IMR-90 (cell line): ENCODE results near the gene IGSF22. TPM values are rescaled to one million over a fixed set of nuclear protein-coding genes. Genes with fewer than 3 reads are reported as not detected.

Source experiments
- ATAC-seq: fragments of 200-7000 bp; cut with Tn5 transposase; 2 replicates; pipeline ENCODE4 v1.9.1; 2020; ENCODE audit warnings: low read depth, mild to moderate bottlenecking, moderate library complexity
- BruUV-seq: library from RNA; stranded (reverse); fragments of 400-500 nt; replicated peaks from 2 replicates; lab custom pipeline; 2021; lab: Mats Ljungman, UMichigan
- CTCF ChIA-PET: fragments of 300-600 bp; formaldehyde crosslinking; extraction: SDS; loops from one replicate; lab custom pipeline; 2021; ENCODE audit warnings: antibody characterized with exemption; lab: Yijun Ruan, JAX
- POLR2A ChIA-PET: fragments of 300-600 bp; sonication (Branson Sonifier 250); formaldehyde crosslinking; loops from one replicate; lab custom pipeline; 2022; ENCODE audit warnings: antibody characterized with exemption; ENCODE audit not compliant: unreplicated experiment; lab: Charles Lee
- DNase-seq: peaks from one replicate; pipeline ENCODE4 v3.0.0; 2013
- H2AFZ ChIP-seq: replicated peaks from 2 replicates; pipeline ENCODE3; 2013; ENCODE audit warnings: low read length, mild to moderate bottlenecking; ENCODE audit not compliant: poor library complexity
- H2AK5ac ChIP-seq: 2 replicates; pipeline ENCODE4 v1.6.1; 2013; ENCODE audit warnings: low read depth, low read length, inconsistent platforms
- H2AK9ac ChIP-seq: replicated peaks from 2 replicates; pipeline ENCODE3; 2013; ENCODE audit warnings: mild to moderate bottlenecking, low read depth, low read length, moderate library complexity; ENCODE audit not compliant: poor library complexity
- H2BK120ac ChIP-seq: 2 replicates; pipeline ENCODE4 v1.6.1; 2013; ENCODE audit warnings: low read depth, low read length, inconsistent platforms
- H2BK15ac ChIP-seq: 3 replicates; pipeline ENCODE4 v1.6.1; 2013; ENCODE audit warnings: low read depth, low read length, inconsistent platforms
- H2BK20ac ChIP-seq: 2 replicates; pipeline ENCODE4 v1.6.1; 2013; ENCODE audit warnings: low read depth, mild to moderate bottlenecking, inconsistent platforms, low read length, moderate library complexity
- H2BK5ac ChIP-seq: 2 replicates; pipeline ENCODE4 v1.6.1; 2013; ENCODE audit warnings: mild to moderate bottlenecking, low read depth, low read length, inconsistent platforms; ENCODE audit not compliant: poor library complexity, severe bottlenecking
- H3K14ac ChIP-seq: replicated peaks from 2 replicates; pipeline ENCODE4 v1.6.1; 2013; ENCODE audit warnings: low read depth, low read length, inconsistent platforms
- H3K18ac ChIP-seq: 2 replicates; pipeline ENCODE4 v1.6.1; 2013; ENCODE audit warnings: low read depth, low read length, control low read depth
- H3K23ac ChIP-seq: 2 replicates; pipeline ENCODE4 v1.6.1; 2013; ENCODE audit warnings: low read depth, low read length, inconsistent platforms
- H3K27ac ChIP-seq: 2 replicates; pipeline ENCODE4 v1.5.1; 2013; ENCODE audit warnings: mild to moderate bottlenecking, control low read depth, low read length; ENCODE audit not compliant: insufficient read depth
- H3K27me3 ChIP-seq: 2 replicates; pipeline ENCODE4 v1.6.1; 2013; ENCODE audit warnings: low read length; ENCODE audit not compliant: control insufficient read depth, insufficient read depth
- H3K36me3 ChIP-seq: 2 replicates; pipeline ENCODE4 v1.6.1; 2013; ENCODE audit warnings: low read length, mixed read lengths; ENCODE audit not compliant: control insufficient read depth, insufficient read depth
- H3K4ac ChIP-seq: 2 replicates; pipeline ENCODE4 v1.6.1; 2013; ENCODE audit warnings: low read depth, low read length, inconsistent platforms
- H3K4me1 ChIP-seq: 2 replicates; pipeline ENCODE4 v1.6.1; 2013; ENCODE audit warnings: low read length, mixed read lengths; ENCODE audit not compliant: control insufficient read depth, insufficient read depth
- H3K4me2 ChIP-seq: 2 replicates; pipeline ENCODE4 v1.6.1; 2013; ENCODE audit warnings: low read depth, mild to moderate bottlenecking, control low read depth, low read length, moderate library complexity
- H3K4me3 ChIP-seq: 2 replicates; pipeline ENCODE4 v1.5.1; 2013; ENCODE audit warnings: low read depth, mild to moderate bottlenecking, control low read depth, low read length, moderate library complexity; ENCODE audit not compliant: insufficient read depth
- H3K56ac ChIP-seq: 2 replicates; pipeline ENCODE4 v1.6.1; 2013; ENCODE audit warnings: low read length, inconsistent platforms; ENCODE audit not compliant: insufficient read depth; ENCODE audit errors: extremely low read depth
- H3K79me1 ChIP-seq, 2 experiments: 2 replicates each; pipeline ENCODE4 v1.6.1; 2013; ENCODE audit warnings: low read length in 2 of 2, inconsistent platforms in 1 of 2, low read depth in 1 of 2
- H3K9ac ChIP-seq: 2 replicates; pipeline ENCODE4 v1.6.1; 2013; ENCODE audit warnings: low read depth, low read length, control low read depth
- H3K9me1 ChIP-seq: 2 replicates; pipeline ENCODE4 v1.6.1; 2013; ENCODE audit warnings: low read length, inconsistent platforms; ENCODE audit not compliant: insufficient read depth
- H3K9me3 ChIP-seq: 2 replicates; pipeline ENCODE4 v1.6.1; 2013; ENCODE audit warnings: low read length; ENCODE audit not compliant: control insufficient read depth, insufficient read depth
- H4K20me1 ChIP-seq: 2 replicates; pipeline ENCODE4 v1.6.1; 2013; ENCODE audit warnings: low read length, inconsistent platforms; ENCODE audit not compliant: insufficient read depth
- H4K5ac ChIP-seq: 2 replicates; pipeline ENCODE4 v1.6.1; 2013; ENCODE audit warnings: mild to moderate bottlenecking, low read depth, low read length, control low read depth
- H4K8ac ChIP-seq, 2 experiments: 2 replicates each; pipeline ENCODE4 v1.6.1; 2013; ENCODE audit warnings: low read depth in 2 of 2, low read length in 2 of 2, control low read depth in 1 of 2, inconsistent platforms in 1 of 2
- H4K91ac ChIP-seq: 2 replicates; pipeline ENCODE4 v1.6.1; 2013; ENCODE audit warnings: low read depth, low read length, inconsistent platforms; ENCODE audit not compliant: insufficient read depth
- FOS ChIP-seq: fragments of 150-350 bp; IDR thresholded peaks from 2 replicates; pipeline ENCODE4 v1.6.1; 2016; ENCODE audit warnings: low read depth, low read length
- RCOR1 ChIP-seq: IDR thresholded peaks from 2 replicates; pipeline ENCODE4 v1.6.1; 2012; ENCODE audit warnings: mild to moderate bottlenecking, low read length, improper control_type of control experiment; ENCODE audit not compliant: insufficient replicate concordance
- WGBS, 2 experiments: methylation state at CpG; one replicate each; pipeline versions ENCODE4 v1.1.5 to v1.1.7; 2013; ENCODE audit warnings: missing lambda C conversion rate in 2 of 2; ENCODE audit not compliant: insufficient read length in 1 of 2; ENCODE audit errors: extremely low coverage in 2 of 2; 5-methylcytosine and 5-hydroxymethylcytosine counted together
- dilution Hi-C: fragments of 300-500 bp; cut with HindIII; formaldehyde crosslinking; loops from one replicate; pipeline ENCODE4 v1.14.3; 2018; ENCODE audit warnings: low sequenced_read_pairs; ENCODE audit not compliant: unreplicated experiment
- in situ Hi-C: fragments of 300-500 bp; cut with MboI; formaldehyde crosslinking; loops from 3 replicates; pipeline ENCODE4 v1.14.3; 2019; ENCODE audit warnings: low sequenced_read_pairs, inconsistent platforms, mixed read lengths
- intact Hi-C: fragments of 100-400 bp; cut with micrococcal nuclease; formaldehyde crosslinking; loops from 2 replicates; pipeline ENCODE4 v1.10.0; 2022
- polyA plus RNA-seq, 3 experiments: library from polyadenylated mRNA; depleted of rRNA; stranded (reverse); fragments of >200 nt; gene quantifications; 2 replicates each; pipeline ENCODE4 v1.2.3, GENCODE V29; 2012; ENCODE audit warnings: low replicate concordance in 1 of 3
- total RNA-seq: library from RNA; depleted of rRNA; stranded (reverse); fragments of >200 nt; gene quantifications from 2 replicates; pipeline ENCODE4 v1.2.3, GENCODE V29; 2012
- TF ChIP-seq, protein P1 (sequence below): conservative IDR thresholded peaks from 2 replicates; pipeline ENCODE4 v1.5.1; 2012; ENCODE audit warnings: mild to moderate bottlenecking, low read depth, low read length, improper control_type of control experiment

Gene IGSF22
- total and polyA plus RNA-seq, 2 of the 4 experiments (the other 2 are of a cell fraction), result not detected

DNA sequence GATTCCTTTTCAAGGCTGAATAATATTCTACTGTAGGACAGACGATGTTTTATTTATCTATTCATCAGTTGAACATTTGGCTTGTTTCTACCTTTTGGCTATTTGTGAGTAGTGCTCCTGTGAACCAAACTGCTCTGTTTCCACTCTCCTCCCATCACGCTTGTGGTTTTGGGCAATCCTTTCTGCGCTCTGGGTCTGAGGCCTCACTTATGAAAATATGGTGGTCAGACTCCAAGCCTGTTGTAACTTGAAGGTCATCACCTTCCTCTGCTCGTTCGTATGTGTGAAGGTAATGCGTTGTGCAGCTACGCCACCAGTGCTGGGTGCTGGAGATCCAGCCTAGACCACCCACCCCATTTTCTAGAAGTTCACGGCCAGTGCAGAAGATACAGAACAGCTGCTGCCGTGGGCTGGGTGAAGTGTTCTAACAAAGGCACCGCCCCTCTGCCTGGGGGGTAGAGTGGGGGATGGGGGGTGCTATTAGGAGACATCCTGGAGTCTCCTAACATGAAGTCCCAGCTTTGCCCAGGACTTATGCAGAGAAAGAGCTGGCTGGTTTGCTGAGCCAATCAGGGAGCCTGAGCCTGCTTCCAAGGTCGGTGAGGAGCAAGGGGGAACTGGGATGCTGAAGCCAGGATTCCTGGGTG, 44.6 kb upstream of the IGSF22 start:
- Histone ChIP-seq H3K36me3 (no peaks in the 10 kb centered on the region), H3K23ac (no peak overlapping the region), H2AK5ac (no peak overlapping the region), H3K56ac (no peak overlapping the region), H3K4me1 (no peaks in the 10 kb centered on the region), H3K79me1 (no peaks in the 10 kb centered on the region), H2BK15ac (no peak overlapping the region), H3K4me3 (no peak overlapping the region), H2BK20ac (no peak overlapping the region), H3K9me1 (no peaks in the 10 kb centered on the region), H2BK5ac (no peak overlapping the region), H3K27me3 (peaks cover 35% of the 10 kb centered on the region), H3K14ac (no peak overlapping the region), H3K4me2 (no peak overlapping the region), H3K18ac (no peak overlapping the region), H3K4ac (no peak overlapping the region), H2BK120ac (no peak overlapping the region), H4K20me1 (no peaks in the 10 kb centered on the region), H3K9me3 (no peaks in the 10 kb centered on the region), H3K9ac (no peak overlapping the region), H2AFZ (no peak overlapping the region), H3K27ac (no peak overlapping the region), H4K5ac (no peak overlapping the region), H4K8ac (no peak overlapping the region), H2AK9ac (no peak overlapping the region), H4K91ac (no peak overlapping the region)
- DNase-seq (no peak), ATAC-seq (no peak)
- ChIA-PET CTCF (no interaction called here), POLR2A (no interaction called here)
- in situ Hi-C loops, result no loop called here
- BruUV-seq, result no TSS peak
- dilution Hi-C loops, result no loop called here
- intact Hi-C loops, result no loop called here
- 50% methylated on average over 1 of the region's 11 CpGs; no CpG with 5 or more reads in 1 of the 2 experiments for WGBS, 2 experiments
- TF ChIP-seq FOS (no peak), RCOR1 (no peak)
- TF ChIP-seq, protein P1, sequence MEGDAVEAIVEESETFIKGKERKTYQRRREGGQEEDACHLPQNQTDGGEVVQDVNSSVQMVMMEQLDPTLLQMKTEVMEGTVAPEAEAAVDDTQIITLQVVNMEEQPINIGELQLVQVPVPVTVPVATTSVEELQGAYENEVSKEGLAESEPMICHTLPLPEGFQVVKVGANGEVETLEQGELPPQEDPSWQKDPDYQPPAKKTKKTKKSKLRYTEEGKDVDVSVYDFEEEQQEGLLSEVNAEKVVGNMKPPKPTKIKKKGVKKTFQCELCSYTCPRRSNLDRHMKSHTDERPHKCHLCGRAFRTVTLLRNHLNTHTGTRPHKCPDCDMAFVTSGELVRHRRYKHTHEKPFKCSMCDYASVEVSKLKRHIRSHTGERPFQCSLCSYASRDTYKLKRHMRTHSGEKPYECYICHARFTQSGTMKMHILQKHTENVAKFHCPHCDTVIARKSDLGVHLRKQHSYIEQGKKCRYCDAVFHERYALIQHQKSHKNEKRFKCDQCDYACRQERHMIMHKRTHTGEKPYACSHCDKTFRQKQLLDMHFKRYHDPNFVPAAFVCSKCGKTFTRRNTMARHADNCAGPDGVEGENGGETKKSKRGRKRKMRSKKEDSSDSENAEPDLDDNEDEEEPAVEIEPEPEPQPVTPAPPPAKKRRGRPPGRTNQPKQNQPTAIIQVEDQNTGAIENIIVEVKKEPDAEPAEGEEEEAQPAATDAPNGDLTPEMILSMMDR, result no peak
